NB4 (cell line): ENCODE data around the gene ANGEL2.

Source experiments
- DNase-seq: peaks from one replicate; pipeline ENCODE4 v3.0.0; 2010; ENCODE audit warnings: low read depth
- H3K4me3 ChIP-seq: one replicate; pipeline ENCODE4 v1.5.1; 2011; ENCODE audit warnings: mild to moderate bottlenecking, low read depth, low read length, moderate library complexity
- CTCF ChIP-seq: IDR thresholded peaks from one replicate; pipeline ENCODE4 v1.5.1; 2012; ENCODE audit warnings: low read depth, low read length
- MAX ChIP-seq: IDR thresholded peaks from 2 replicates; pipeline ENCODE4 v1.6.1; 2011; ENCODE audit warnings: low read depth, low read length
- MYC ChIP-seq: IDR thresholded peaks from 2 replicates; pipeline ENCODE4 v1.6.1; 2011; ENCODE audit warnings: low read depth, low read length
- POLR2A ChIP-seq: IDR thresholded peaks from 2 replicates; pipeline ENCODE4 v1.6.1; 2011; ENCODE audit warnings: mild to moderate bottlenecking; ENCODE audit not compliant: insufficient read length; ENCODE audit errors: extremely low read depth

ANGEL2 gene

GRCh38 chr1:212974711-212975110 is 41.0 kb downstream of the ANGEL2 start:
- H3K4me3 ChIP-seq, result no peak overlapping the region
- DNase-seq, result no peak
- TF ChIP-seq MAX (no peak; the same call in 1 of the 2 replicates), POLR2A (no peak), CTCF (no peak), MYC (no peak)

DNA sequence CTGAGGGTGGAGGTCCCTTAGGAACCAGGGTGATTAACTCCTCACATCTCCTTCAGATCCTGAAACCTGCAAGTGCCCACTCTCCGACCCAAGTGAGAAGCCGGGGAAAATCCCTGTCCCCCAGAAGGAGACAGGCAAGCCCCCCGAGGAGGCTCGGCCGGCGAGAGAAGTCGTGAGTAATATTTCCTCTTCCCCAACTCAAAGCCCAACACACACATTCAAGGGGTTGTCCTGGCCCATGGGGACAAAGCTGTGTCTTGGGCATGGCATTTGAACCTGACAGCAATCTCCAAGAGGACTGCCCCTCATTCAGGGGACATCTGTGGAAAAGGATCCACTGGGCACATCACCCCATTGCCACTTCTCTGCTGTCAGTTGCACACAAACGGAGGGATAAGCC is 41.8 kb downstream of the ANGEL2 start:
- no peak for DNase-seq
- no peak overlapping the region for H3K4me3 ChIP-seq
- TF ChIP-seq POLR2A, result no peak
- no peak for TF ChIP-seq MYC
- no peak for TF ChIP-seq MAX
- no peak for TF ChIP-seq CTCF

DNA sequence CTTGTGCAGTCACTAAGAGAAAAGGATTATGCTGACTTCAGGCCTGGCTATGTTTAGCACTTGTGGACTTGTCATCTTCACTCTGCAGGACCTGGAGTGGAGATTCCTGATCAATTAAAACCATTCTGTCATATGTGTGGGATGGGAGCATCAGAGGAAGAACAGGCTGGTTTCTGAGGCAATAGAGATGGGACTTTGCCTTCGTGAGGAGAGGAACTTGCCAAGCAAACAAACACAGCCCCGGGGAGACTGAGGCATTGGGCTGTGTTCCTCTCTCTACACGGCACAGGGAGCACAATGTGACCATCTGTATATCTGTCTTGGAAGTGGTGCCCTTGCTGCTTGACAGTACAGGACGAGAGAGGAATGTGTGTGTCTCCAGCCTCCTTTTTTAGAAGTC is 42.2 kb downstream of the ANGEL2 start:
- no peak for DNase-seq
- TF ChIP-seq POLR2A, result no peak
- TF ChIP-seq MAX, result no peak
- TF ChIP-seq CTCF, result no peak
- no peak for TF ChIP-seq MYC
- no peak overlapping the region for H3K4me3 ChIP-seq

DNA sequence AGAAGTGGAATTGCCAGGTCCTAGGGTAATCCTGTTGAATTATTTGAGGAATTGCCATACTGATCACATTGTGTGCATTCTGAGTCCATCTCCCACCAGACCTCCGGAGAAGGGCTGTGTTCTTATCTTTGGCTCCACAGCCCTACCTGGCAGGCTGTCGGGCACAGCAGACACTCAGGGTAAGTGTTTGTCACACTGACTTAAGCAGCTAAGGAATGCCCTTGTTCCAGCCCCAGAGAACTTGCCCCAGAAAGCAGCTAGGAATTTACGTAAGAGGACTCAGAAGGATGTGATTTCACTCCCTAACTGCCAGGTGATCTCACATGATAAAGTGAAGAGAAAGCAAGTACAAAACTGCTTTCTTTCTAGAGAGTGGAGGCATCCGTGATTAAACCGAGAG is 44.4 kb downstream of the ANGEL2 start:
- no peak for TF ChIP-seq MAX
- no peak for TF ChIP-seq POLR2A
- TF ChIP-seq CTCF, result no peak
- no peak for TF ChIP-seq MYC
- H3K4me3 ChIP-seq, result no peak overlapping the region
- DNase-seq, result no peak

GRCh38 chr1:212970085-212970484 is 45.6 kb downstream of the ANGEL2 start:
- no peak for TF ChIP-seq MYC
- TF ChIP-seq POLR2A, result no peak
- no peak for TF ChIP-seq CTCF
- no peak for TF ChIP-seq MAX
- no peak overlapping the region for H3K4me3 ChIP-seq
- no peak for DNase-seq

GRCh38 chr1:212968368-212968863 is 47.3 kb downstream of the ANGEL2 start:
- no peak for DNase-seq
- no peak for TF ChIP-seq POLR2A
- no peak for TF ChIP-seq MAX
- no peak for TF ChIP-seq MYC
- no peak for TF ChIP-seq CTCF

More at GRCh38 chr1:212968368-212968863, 47.3 kb downstream of the ANGEL2 start:
- H3K4me3 ChIP-seq, result no peak overlapping the region
